NK-92 treated with Interleukin-12 subunit alpha and Interleukin-12 subunit beta, amount 100 ng/mL, for 24 hours (cell line): ENCODE data around the gene ZBTB38.

Experiments
- DNase-seq: peaks from one replicate; lab custom pipeline; 2025; lab: John Stamatoyannopoulos, UW

Gene ZBTB38

GRCh38 chr3:141388395-141388794, 20.1 kb downstream of the ZBTB38 start:
- DNase-seq: no peak

- DNase-seq: no peak
Measured at GRCh38 chr3:141388823-141389621, 20.7 kb downstream of the ZBTB38 start.

- no peak for DNase-seq
Measured at GRCh38 chr3:141389703-141390102, 21.4 kb downstream of the ZBTB38 start.

GRCh38 chr3:141390747-141391146, 22.4 kb downstream of the ZBTB38 start:
- DNase-seq: no peak

GRCh38 chr3:141391298-141391990, 23.1 kb downstream of the ZBTB38 start:
- DNase-seq: no peak

- no peak for DNase-seq
Measured at GRCh38 chr3:141391991-141392316, 23.6 kb downstream of the ZBTB38 start.

GRCh38 chr3:141392416-141392815, 24.1 kb downstream of the ZBTB38 start:
- DNase-seq: no peak

- DNase-seq: no peak
Measured at GRCh38 chr3:141392897-141393734, 24.8 kb downstream of the ZBTB38 start.

- no peak for DNase-seq
Measured at GRCh38 chr3:141393735-141394076, 25.4 kb downstream of the ZBTB38 start.

GRCh38 chr3:141394560-141394959, 26.3 kb downstream of the ZBTB38 start:
- no peak for DNase-seq

GRCh38 chr3:141395005-141395589, 26.8 kb downstream of the ZBTB38 start:
- DNase-seq: no peak

- DNase-seq: no peak
Measured at GRCh38 chr3:141397996-141398395, 29.7 kb downstream of the ZBTB38 start.

GRCh38 chr3:141399200-141399599, 30.9 kb downstream of the ZBTB38 start:
- DNase-seq: no peak

GRCh38 chr3:141400073-141400971, 32.0 kb downstream of the ZBTB38 start:
- DNase-seq: no peak

- no peak for DNase-seq
Measured at GRCh38 chr3:141401095-141401494, 32.8 kb downstream of the ZBTB38 start.

- DNase-seq: no peak
Measured at GRCh38 chr3:141401573-141402475, 33.5 kb downstream of the ZBTB38 start.

GRCh38 chr3:141402476-141403171, 34.3 kb downstream of the ZBTB38 start:
- DNase-seq: peak; percentile 49

GRCh38 chr3:141403576-141403975, 35.3 kb downstream of the ZBTB38 start:
- DNase-seq: no peak

GRCh38 chr3:141405025-141405424, 36.7 kb downstream of the ZBTB38 start:
- DNase-seq: no peak

GRCh38 chr3:141405591-141405990, 37.3 kb downstream of the ZBTB38 start:
- no peak for DNase-seq
